ENCODE measurements around the gene SHISA6. TPM values are rescaled to one million over a fixed set of nuclear protein-coding genes. Genes with fewer than 3 reads are reported as not detected.

Gene SHISA6
- total and polyA plus RNA-seq, 4 donors, result not detected

- no peak for DNase-seq (ENCODE audit: low spot score)
- Histone ChIP-seq H3K27ac (ENCODE audit: low read depth in 1 of 2, low read length in 2 of 2) (no peak overlapping the region), H3K4me1 (ENCODE audit: control insufficient read depth in 4 of 4, insufficient read depth in 4 of 4, low read length in 3 of 4) (peaks cover 0 to 3% (median 0%) of the 10 kb centered on the region in 4 donors), H3K36me3 (ENCODE audit: control insufficient read depth in 4 of 4, insufficient read depth in 3 of 4, low read depth in 1 of 4, low read length in 3 of 4) (no peaks in the 10 kb centered on the region), H3K4me3 (ENCODE audit: low read depth in 1 of 3, low read length in 3 of 3) (no peak overlapping the region), H3K27me3 (ENCODE audit: control insufficient read depth in 4 of 4, insufficient read depth in 4 of 4, low read length in 3 of 4) (no peaks in the 10 kb centered on the region), H3K9ac (ENCODE audit: low read depth in 1 of 2, low read length in 2 of 2) (no peak overlapping the region), H3K9me3 (ENCODE audit: control insufficient read depth in 4 of 4, low read length in 3 of 4) (no peaks in the 10 kb centered on the region)
- TF ChIP-seq CTCF (IDR thresholded peaks at IDR 0.05; ENCODE audit: low read depth, low read length, missing input control) (no peak), RAD21 (IDR thresholded peaks at IDR 0.05) (no peak), FOXA1 (IDR thresholded peaks at IDR 0.05) (no peak), NR2F2 (IDR thresholded peaks at IDR 0.05) (no peak), GABPA (IDR thresholded peaks at IDR 0.05 in 1 of 2, conservative IDR thresholded peaks at IDR 0.05 in 1 of 2) (no peak), ATF3 (IDR thresholded peaks at IDR 0.05) (no peak), RXRA (IDR thresholded peaks at IDR 0.05) (no peak), ZBTB33 (IDR thresholded peaks at IDR 0.05) (no peak), HNF4G (IDR thresholded peaks at IDR 0.05) (no peak), FOXA2 (IDR thresholded peaks at IDR 0.05) (no peak), SP1 (IDR thresholded peaks at IDR 0.05) (no peak), TAF1 (conservative IDR thresholded peaks at IDR 0.05) (no peak), EGR1 (IDR thresholded peaks at IDR 0.05; ENCODE audit: low read depth in 2 of 2) (no peak), REST (IDR thresholded peaks at IDR 0.05) (no peak), MAX (IDR thresholded peaks at IDR 0.05) (no peak), YY1 (IDR thresholded peaks at IDR 0.05) (no peak)
- 77% methylated on average over 5 of the region's 5 CpGs for WGBS
Observed at GRCh38 chr17:11363565-11364117, 122.6 kb downstream of the SHISA6 start.

Data from liver (tissue), 9 donors.